PC-9 (cell line): ENCODE results near the gene PRKG1. TPM values are rescaled to one million over a fixed set of nuclear protein-coding genes. Genes with fewer than 3 reads are reported as not detected.

ENCODE experiments used
- BruUV-seq: library from RNA; stranded (reverse); fragments of 400-500 nt; replicated peaks from 2 replicates; lab custom pipeline; 2021; lab: Mats Ljungman, UMichigan
- CTCF ChIA-PET: fragments of 300-600 bp; sonication (Branson Sonifier 250); formaldehyde crosslinking; loops from one replicate; lab custom pipeline; 2022; ENCODE audit warnings: antibody characterized with exemption; lab: Charles Lee
- POLR2A ChIA-PET: fragments of 300-600 bp; sonication (Branson Sonifier 250); formaldehyde crosslinking; loops from one replicate; lab custom pipeline; 2022; ENCODE audit warnings: antibody characterized with exemption; ENCODE audit not compliant: unreplicated experiment; lab: Charles Lee
- DNase-seq, 2 experiments: peaks; one replicate each; pipeline versions ENCODE4 v3.0.0 to v3.0.0-alpha.2; 2015 to 2022; ENCODE audit warnings: mixed read lengths in 1 of 2
- H2AFZ ChIP-seq: fragments of 200-600 bp; sonication (generic); 2 replicates; pipeline ENCODE4 v1.8.1; 2017; ENCODE audit warnings: antibody characterized with exemption
- H3F3A ChIP-seq: fragments of 200-600 bp; sonication (generic); 2 replicates; pipeline ENCODE4 v1.8.1; 2017; ENCODE audit warnings: antibody characterized with exemption, mild to moderate bottlenecking, low read depth; ENCODE audit not compliant: insufficient read depth
- H3K27ac ChIP-seq: fragments of 200-600 bp; sonication (generic); 2 replicates; pipeline ENCODE4 v1.6.1; 2016; ENCODE audit warnings: mixed run types
- H3K27me3 ChIP-seq: fragments of 200-600 bp; sonication (generic); 2 replicates; pipeline ENCODE4 v1.6.1; 2016; ENCODE audit warnings: low read depth, mixed run types; ENCODE audit not compliant: insufficient read depth
- H3K36me3 ChIP-seq: fragments of 200-600 bp; sonication (generic); 2 replicates; pipeline ENCODE4 v1.6.1; 2016; ENCODE audit warnings: low read depth, mixed run types
- H3K4me1 ChIP-seq: fragments of 200-600 bp; sonication (generic); replicated peaks from 2 replicates; pipeline ENCODE4 v1.6.1; 2016; ENCODE audit warnings: mixed run types; ENCODE audit not compliant: insufficient read depth
- H3K4me2 ChIP-seq: fragments of 200-600 bp; sonication (generic); 2 replicates; pipeline ENCODE4 v1.6.1; 2017; ENCODE audit warnings: mixed run types
- H3K4me3 ChIP-seq: fragments of 200-600 bp; sonication (generic); 2 replicates; pipeline ENCODE4 v1.6.1; 2016; ENCODE audit warnings: mixed run types
- H3K79me2 ChIP-seq: fragments of 200-600 bp; sonication (generic); 2 replicates; pipeline ENCODE4 v1.6.1; 2017; ENCODE audit warnings: low read depth, mixed run types
- H3K9me2 ChIP-seq: fragments of 200-600 bp; sonication (generic); 2 replicates; pipeline ENCODE4 v1.8.1; 2017; ENCODE audit warnings: mild to moderate bottlenecking; ENCODE audit not compliant: insufficient read depth
- H3K9me3 ChIP-seq: fragments of 200-600 bp; sonication (generic); 2 replicates; pipeline ENCODE4 v1.8.1; 2016; ENCODE audit warnings: low read depth; ENCODE audit not compliant: insufficient read depth
- H4K20me1 ChIP-seq: fragments of 200-600 bp; sonication (generic); 2 replicates; pipeline ENCODE4 v1.8.1; 2017; ENCODE audit not compliant: insufficient read depth
- CTCF ChIP-seq: fragments of 200-600 bp; sonication (generic); conservative IDR thresholded peaks from 2 replicates; pipeline ENCODE4 v1.6.1; 2017; ENCODE audit warnings: mixed run types, antibody characterized with exemption, mild to moderate bottlenecking, moderate library complexity
- EZH2 ChIP-seq: fragments of 200-600 bp; sonication (generic); IDR thresholded peaks from 2 replicates; pipeline ENCODE4 v1.8.0; 2017; ENCODE audit warnings: antibody characterized with exemption, low read depth
- intact Hi-C: fragments of 100-400 bp; cut with micrococcal nuclease; formaldehyde crosslinking; loops from one replicate; pipeline ENCODE4 v1.10.0; 2022; ENCODE audit not compliant: unreplicated experiment
- total RNA-seq: library from RNA; stranded (reverse); gene quantifications from 2 replicates; pipeline ENCODE4 v1.2.3, GENCODE V29; 2021

PRKG1 gene
- total RNA-seq, 1 experiment from 2014 or later, result 0.70 TPM

GRCh38 chr10:51479711-51480110 lies 405.4 kb downstream of the PRKG1 start:
- Histone ChIP-seq H3K4me1 (no peaks in the 10 kb centered on the region), H3K4me3 (no peak overlapping the region), H4K20me1 (no peaks in the 10 kb centered on the region), H3K27ac (no peak overlapping the region), H3K4me2 (no peak overlapping the region), H3K9me2 (no peaks in the 10 kb centered on the region; the same call in 1 of the 2 replicates), H3K27me3 (no peaks in the 10 kb centered on the region), H2AFZ (no peak overlapping the region), H3F3A (no peaks in the 10 kb centered on the region), H3K79me2 (no peaks in the 10 kb centered on the region), H3K9me3 (no peaks in the 10 kb centered on the region), H3K36me3 (no peaks in the 10 kb centered on the region)
- ChIA-PET POLR2A (interaction anchor here (0.6 kb wide), 1 partner anchor 10 kb away, joined by 3 read pairs; no protein-coding TSS in a partner anchor), CTCF (no interaction called here)
- no TSS peak for BruUV-seq
- no peak for TF ChIP-seq EZH2
- intact Hi-C loops, result no loop called here
- no peak for DNase-seq

- DNase-seq, result no peak
- Histone ChIP-seq H2AFZ (no peak overlapping the region), H3K36me3 (no peaks in the 10 kb centered on the region), H3K4me1 (no peaks in the 10 kb centered on the region), H3K4me2 (no peak overlapping the region), H3K27ac (no peak overlapping the region), H3K4me3 (no peak overlapping the region), H3K27me3 (no peaks in the 10 kb centered on the region), H3K9me3 (no peaks in the 10 kb centered on the region), H3K79me2 (no peaks in the 10 kb centered on the region), H3F3A (no peaks in the 10 kb centered on the region), H3K9me2 (no peaks in the 10 kb centered on the region), H4K20me1 (no peaks in the 10 kb centered on the region)
- ChIA-PET POLR2A (no interaction called here), CTCF (no interaction called here)
- intact Hi-C loops, result no loop called here
- BruUV-seq, result no TSS peak
- no peak for TF ChIP-seq EZH2
- no peak for TF ChIP-seq CTCF
Measured at GRCh38 chr10:51485668-51486067, 411.4 kb downstream of the PRKG1 start.

DNA sequence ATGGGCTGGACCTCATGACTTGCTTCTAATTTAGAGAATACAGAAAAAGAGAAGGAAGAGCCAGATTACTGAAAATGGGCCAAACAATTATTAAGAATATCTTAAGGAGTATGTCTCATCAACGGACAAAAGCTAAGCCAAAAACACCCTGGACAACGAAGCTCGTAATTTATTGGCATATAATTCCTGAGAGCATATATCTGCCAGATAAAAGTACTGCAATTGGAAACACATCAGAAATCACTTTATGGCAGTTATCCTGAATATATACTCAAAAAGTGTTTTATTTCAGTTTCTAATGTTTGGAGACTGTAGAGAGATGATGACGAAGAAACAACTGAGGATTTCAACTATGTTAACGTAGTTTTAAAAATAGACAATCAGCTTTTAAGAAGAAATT lies 413.3 kb downstream of the PRKG1 start:
- H3K9me3 ChIP-seq, result no peaks in the 10 kb centered on the region
- ChIA-PET CTCF (no interaction called here), POLR2A (no interaction called here)
- BruUV-seq, result no TSS peak
- no peaks in the 10 kb centered on the region for H3K9me2 ChIP-seq
- H2AFZ ChIP-seq, result no peak overlapping the region
- no peak overlapping the region for H3K4me3 ChIP-seq
- TF ChIP-seq EZH2 (no peak), CTCF (no peak)
- H3F3A ChIP-seq, result no peaks in the 10 kb centered on the region
- H3K79me2 ChIP-seq, result no peaks in the 10 kb centered on the region
- no peak for DNase-seq
- H3K4me2 ChIP-seq, result no peak overlapping the region
- H3K4me1 ChIP-seq, result no peaks in the 10 kb centered on the region
- no peak overlapping the region for H3K27ac ChIP-seq
- H3K27me3 ChIP-seq, result no peaks in the 10 kb centered on the region
- no peaks in the 10 kb centered on the region for H4K20me1 ChIP-seq
- intact Hi-C loops, result no loop called here
- no peaks in the 10 kb centered on the region for H3K36me3 ChIP-seq

GRCh38 chr10:51488766-51489408 lies 414.6 kb downstream of the PRKG1 start:
- Histone ChIP-seq H3K4me3 (no peak overlapping the region), H2AFZ (no peak overlapping the region), H4K20me1 (no peaks in the 10 kb centered on the region), H3K9me3 (no peaks in the 10 kb centered on the region), H3K4me2 (no peak overlapping the region), H3K79me2 (no peaks in the 10 kb centered on the region), H3K36me3 (no peaks in the 10 kb centered on the region), H3K9me2 (no peaks in the 10 kb centered on the region), H3K27ac (no peak overlapping the region), H3K4me1 (no peaks in the 10 kb centered on the region), H3F3A (no peaks in the 10 kb centered on the region), H3K27me3 (no peaks in the 10 kb centered on the region)
- intact Hi-C loops, result no loop called here
- POLR2A ChIA-PET, result no interaction called here
- no TSS peak for BruUV-seq
- CTCF ChIA-PET, result no interaction called here
- TF ChIP-seq CTCF (no peak), EZH2 (no peak)
- DNase-seq, result no peak
